Endothelial cell of umbilical vein (primary cell): ENCODE data around the gene NLGN4Y. TPM values are rescaled to one million over a fixed set of nuclear protein-coding genes. Genes with fewer than 3 reads are reported as not detected.

ENCODE experiments used
- BruUV-seq: library from RNA; stranded (reverse); fragments of 400-500 nt; replicated peaks from 2 replicates; lab custom pipeline; 2021; lab: Mats Ljungman, UMichigan
- CTCF ChIA-PET: fragments of 300-600, 350-600 bp; sonication (Branson Sonifier 250); formaldehyde crosslinking; loops from one replicate; lab custom pipeline; 2021; ENCODE audit warnings: antibody characterized with exemption, inconsistent platforms; lab: Charles Lee
- POLR2A ChIA-PET: fragments of 300-600, 350-600 bp; sonication (Branson Sonifier 250); formaldehyde crosslinking; loops from one replicate; lab custom pipeline; 2021; ENCODE audit warnings: antibody characterized with exemption, inconsistent platforms; lab: Charles Lee
- DNase-seq: peaks from one replicate; pipeline ENCODE4 v3.0.0-alpha.2; 2011; ENCODE audit warnings: low read depth, low spot score
- FAIRE-seq: peaks from 2 replicates; lab custom pipeline; 2011; peaks lifted over from hg19 to GRCh38; lab: Jason Lieb, UNC
- H2AFZ ChIP-seq: 2 replicates; pipeline ENCODE4 v1.6.0; 2012; ENCODE audit warnings: low read depth, low read length, control low read depth, inconsistent platforms
- H3K27ac ChIP-seq: 2 replicates; pipeline ENCODE4 v1.5.1; 2011; ENCODE audit warnings: low read depth, mild to moderate bottlenecking, control low read depth, low read length, moderate library complexity; ENCODE audit not compliant: insufficient read depth
- H3K27me3 ChIP-seq, 2 experiments: 2 replicates each; pipeline versions ENCODE4 v1.6.0 to v1.6.1; 2011; ENCODE audit warnings: low read length in 2 of 2, mixed read lengths in 1 of 2; ENCODE audit not compliant: control insufficient read depth in 2 of 2, insufficient read depth in 2 of 2
- H3K36me3 ChIP-seq, 2 experiments: 2 replicates in 1 of 2; 3 replicates in 1 of 2; pipeline ENCODE4 v1.5.1; 2011; ENCODE audit warnings: low read length in 2 of 2, mild to moderate bottlenecking in 1 of 2, moderate library complexity in 1 of 2; ENCODE audit not compliant: control insufficient read depth in 2 of 2, insufficient read depth in 2 of 2; ENCODE audit errors: extremely low read depth in 1 of 2
- H3K4me1 ChIP-seq: 3 replicates; pipeline ENCODE4 v1.5.1; 2011; ENCODE audit warnings: mild to moderate bottlenecking, low read length; ENCODE audit not compliant: control insufficient read depth, insufficient read depth; ENCODE audit errors: extremely low read depth
- H3K4me2 ChIP-seq: 2 replicates; pipeline ENCODE4 v1.6.1; 2011; ENCODE audit warnings: low read length, control low read depth, mixed read lengths; ENCODE audit not compliant: insufficient read depth
- H3K4me3 ChIP-seq, 3 experiments: fragments of 200-600 bp in 1 of 3; sonication (generic), shearing (Covaris generic) in 1 of 3; replicated peaks in 1 of 3; 2 replicates each; pipeline ENCODE4 v1.5.1; 2011 to 2016; ENCODE audit warnings: control low read depth in 3 of 3, low read length in 3 of 3, mild to moderate bottlenecking in 2 of 3, inconsistent platforms in 1 of 3, low read depth in 1 of 3, moderate library complexity in 1 of 3; ENCODE audit not compliant: insufficient read depth in 1 of 3
- H3K79me2 ChIP-seq: 2 replicates; pipeline ENCODE4 v1.6.0; 2012; ENCODE audit warnings: low read length, inconsistent platforms; ENCODE audit not compliant: control insufficient read depth, insufficient read depth
- H3K9ac ChIP-seq: replicated peaks from 2 replicates; pipeline ENCODE3; 2011; ENCODE audit warnings: low read length, control low read depth; ENCODE audit not compliant: insufficient read depth; ENCODE audit errors: extremely low read depth
- H3K9me1 ChIP-seq: replicated peaks from 3 replicates; pipeline ENCODE4 v1.6.0; 2011; ENCODE audit warnings: mild to moderate bottlenecking, low read length; ENCODE audit not compliant: control insufficient read depth, insufficient read depth; ENCODE audit errors: extremely low read depth
- H3K9me3 ChIP-seq: replicated peaks from 2 replicates; pipeline ENCODE4 v1.5.1; 2012; ENCODE audit warnings: low read length, inconsistent platforms; ENCODE audit not compliant: control insufficient read depth, insufficient read depth
- H4K20me1 ChIP-seq: replicated peaks from 2 replicates; pipeline ENCODE3; 2011; ENCODE audit warnings: mild to moderate bottlenecking, low read length; ENCODE audit not compliant: control insufficient read depth, insufficient read depth; ENCODE audit errors: extremely low read depth
- CTCF ChIP-seq, 2 donors: IDR thresholded peaks; 1 replicate in 1 of 2; 2 replicates in 1 of 2; pipeline ENCODE4 v1.5.1; 2011; ENCODE audit warnings: low read length in 2 of 2, mild to moderate bottlenecking in 2 of 2, moderate library complexity in 2 of 2, control low read depth in 1 of 2, inconsistent platforms in 1 of 2, low read depth in 1 of 2; ENCODE audit not compliant: insufficient read depth in 1 of 2; ENCODE audit errors: extremely low read depth in 1 of 2
- EZH2 ChIP-seq: IDR thresholded peaks from 2 replicates; pipeline ENCODE4 v1.6.1; 2012; ENCODE audit warnings: borderline replicate concordance, low read depth, mild to moderate bottlenecking, moderate library complexity, low read length, inconsistent platforms; ENCODE audit not compliant: severe bottlenecking
- FOS ChIP-seq: IDR thresholded peaks from 2 replicates; pipeline ENCODE4 v1.6.1; 2011; ENCODE audit warnings: mild to moderate bottlenecking, low read length, moderate library complexity, borderline replicate concordance; ENCODE audit not compliant: insufficient read depth
- GATA2 ChIP-seq: IDR thresholded peaks from 2 replicates; pipeline ENCODE4 v1.7.0; 2011; ENCODE audit warnings: low read depth, mild to moderate bottlenecking, moderate library complexity, mixed read lengths, low read length; ENCODE audit not compliant: insufficient read length, insufficient read depth
- JUN ChIP-seq: IDR thresholded peaks from 2 replicates; pipeline ENCODE4 v1.6.1; 2011; ENCODE audit warnings: borderline replicate concordance, low read depth; ENCODE audit not compliant: insufficient read length, insufficient read depth
- MAX ChIP-seq: IDR thresholded peaks from 2 replicates; pipeline ENCODE4 v1.6.1; 2011; ENCODE audit not compliant: insufficient read depth, insufficient read length
- MYC ChIP-seq: IDR thresholded peaks from one replicate; pipeline ENCODE4 v1.6.1; 2011; ENCODE audit warnings: mild to moderate bottlenecking, low read depth, low read length
- POLR2A ChIP-seq: IDR thresholded peaks from 2 replicates; pipeline ENCODE4 v1.6.1; 2012; ENCODE audit warnings: low read depth, mild to moderate bottlenecking, control low read depth, low read length
- POLR2AphosphoS5 ChIP-seq: IDR thresholded peaks from 2 replicates; pipeline ENCODE4 v1.6.1; 2012; ENCODE audit warnings: low read depth, mild to moderate bottlenecking, control low read depth, low read length, moderate library complexity; ENCODE audit not compliant: insufficient read depth
- dilution Hi-C: fragments of 300-500 bp; cut with MboI; formaldehyde crosslinking; loops from one replicate; pipeline ENCODE4 v1.15.0; 2019; ENCODE audit warnings: low sequenced_read_pairs; ENCODE audit not compliant: extremely low pct_ligation_motif_present
- intact Hi-C: fragments of 100-400 bp; cut with micrococcal nuclease; formaldehyde crosslinking; loops from one replicate; pipeline ENCODE4 v1.10.0; 2022
- polyA plus RNA-seq, 4 experiments: library from polyadenylated mRNA; depleted of rRNA in 3 of 4; stranded (reverse) in 3 of 4; unstranded in 1 of 4; fragments of >200 nt; gene quantifications; 2 replicates each; pipeline versions ENCODE4 v1.2.1 to v1.2.3, GENCODE V29; 2011 to 2012; ENCODE audit warnings: missing spikeins in 1 of 4
- total RNA-seq: library from RNA; stranded (reverse); gene quantifications from 2 replicates; pipeline ENCODE4 v1.2.3, GENCODE V29; 2021

The NLGN4Y gene
- total and polyA plus RNA-seq, 2 donors (not counting 3 experiments of a cell fraction or from before 2014, with no cell fraction given): 16.0 to 26.6 TPM

- H3K4me1 ChIP-seq: no peaks in the 10 kb centered on the region
- ChIA-PET CTCF (no interaction called here), POLR2A (no interaction called here)
- BruUV-seq: no TSS peak
- no peak overlapping the region for H2AFZ ChIP-seq
- intact Hi-C loops (no loop called here), dilution Hi-C loops (no loop called here)
- no peaks in the 10 kb centered on the region for H3K9me1 ChIP-seq
- H3K79me2 ChIP-seq: no peaks in the 10 kb centered on the region
- no peaks in the 10 kb centered on the region for H3K27me3 ChIP-seq
- H3K9ac ChIP-seq: no peak overlapping the region
- DNase-seq: no peak
- no peak overlapping the region for H3K4me2 ChIP-seq
- TF ChIP-seq POLR2AphosphoS5 (no peak), GATA2 (no peak)
- no peak overlapping the region for H3K27ac ChIP-seq
- H3K36me3 ChIP-seq: no peaks in the 10 kb centered on the region
- FAIRE-seq: no peak
- H3K9me3 ChIP-seq: no peaks in the 10 kb centered on the region
- no peak overlapping the region for H3K4me3 ChIP-seq
- H4K20me1 ChIP-seq: no peaks in the 10 kb centered on the region
Observed at GRCh38 chrY:14762903-14763302, 238.6 kb downstream of the NLGN4Y start.

GRCh38 chrY:14763600-14763999 is 239.3 kb downstream of the NLGN4Y start:
- H3K36me3 ChIP-seq: no peaks in the 10 kb centered on the region
- dilution Hi-C loops: no loop called here
- H3K9me3 ChIP-seq: no peaks in the 10 kb centered on the region
- no peak overlapping the region for H3K4me2 ChIP-seq
- H3K4me3 ChIP-seq: no peak overlapping the region
- intact Hi-C loops: no loop called here
- ChIA-PET POLR2A (no interaction called here), CTCF (no interaction called here)
- H3K9ac ChIP-seq: no peak overlapping the region
- no peak for FAIRE-seq
- H2AFZ ChIP-seq: no peak overlapping the region
- BruUV-seq: no TSS peak
- no peak for DNase-seq
- no peak overlapping the region for H3K27ac ChIP-seq
- H3K27me3 ChIP-seq: no peaks in the 10 kb centered on the region
- no peaks in the 10 kb centered on the region for H3K79me2 ChIP-seq
- no peaks in the 10 kb centered on the region for H3K9me1 ChIP-seq
- H4K20me1 ChIP-seq: no peaks in the 10 kb centered on the region
- TF ChIP-seq EZH2 (no peak), MAX (no peak), MYC (no peak), POLR2AphosphoS5 (no peak), POLR2A (no peak), CTCF (IDR thresholded peaks at IDR 0.05; ENCODE audit: extremely low read depth in 1 of 2, insufficient read depth in 1 of 2, low read depth in 1 of 2, low read length in 2 of 2) (no peak), GATA2 (no peak), FOS (no peak), JUN (no peak)
- no peaks in the 10 kb centered on the region for H3K4me1 ChIP-seq
